ENCODE measurements around the gene ACAN.
A peak's percentile ranks its signal among the peaks of the same experiment; 100 is the strongest.

Gene ACAN

GRCh38 chr15:88877906-88878305 lies 74.7 kb downstream of the ACAN start:
- no peak for TF ChIP-seq CTCF (IDR thresholded peaks at IDR 0.05; ENCODE audit: borderline replicate concordance, control extremely low read depth, extremely low read depth, insufficient read depth, missing control alignments)
- in situ Hi-C loops (cut with MboI; ENCODE audit: low sequenced_read_pairs, unreplicated experiment) = no loop called here
- DNase-seq (ENCODE audit: low spot score) = no peak

GRCh38 chr15:88878720-88879184 lies 75.5 kb downstream of the ACAN start:
- peak; percentile 55 for TF ChIP-seq CTCF (IDR thresholded peaks at IDR 0.05; ENCODE audit: borderline replicate concordance, control extremely low read depth, extremely low read depth, insufficient read depth, missing control alignments)
- in situ Hi-C loops (cut with MboI; ENCODE audit: low sequenced_read_pairs, unreplicated experiment) = no loop called here
- peak; percentile 81 for DNase-seq (ENCODE audit: low spot score)

- in situ Hi-C loops (cut with MboI; ENCODE audit: low sequenced_read_pairs, unreplicated experiment) = no loop called here
- no peak for DNase-seq (ENCODE audit: low spot score)
- TF ChIP-seq CTCF (IDR thresholded peaks at IDR 0.05; ENCODE audit: borderline replicate concordance, control extremely low read depth, extremely low read depth, insufficient read depth, missing control alignments) = no peak
Measured at GRCh38 chr15:88880944-88881740, 77.9 kb downstream of the ACAN start.

DNA sequence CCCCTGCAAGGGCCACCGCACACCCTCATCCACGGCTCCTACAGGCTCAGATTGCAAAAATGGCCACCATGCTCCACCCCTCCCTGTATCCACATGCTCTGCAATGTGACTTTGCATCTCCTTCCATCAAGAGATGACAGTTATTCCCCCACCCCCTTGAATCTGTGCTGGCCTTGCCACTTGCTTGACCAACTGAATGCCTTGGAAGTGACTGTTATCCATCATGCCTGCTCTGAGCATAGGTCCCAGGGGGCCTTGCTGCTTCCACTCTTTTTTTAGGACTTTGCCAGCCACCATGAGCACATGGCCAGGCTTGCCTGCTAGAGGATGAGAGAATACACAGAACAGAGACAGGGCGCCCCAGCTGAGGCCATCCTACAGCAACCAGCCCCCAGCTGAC lies 78.5 kb downstream of the ACAN start:
- no peak for DNase-seq (ENCODE audit: low spot score)
- in situ Hi-C loops (cut with MboI; ENCODE audit: low sequenced_read_pairs, unreplicated experiment) = no loop called here
- TF ChIP-seq CTCF (IDR thresholded peaks at IDR 0.05; ENCODE audit: borderline replicate concordance, control extremely low read depth, extremely low read depth, insufficient read depth, missing control alignments) = no peak

DNA sequence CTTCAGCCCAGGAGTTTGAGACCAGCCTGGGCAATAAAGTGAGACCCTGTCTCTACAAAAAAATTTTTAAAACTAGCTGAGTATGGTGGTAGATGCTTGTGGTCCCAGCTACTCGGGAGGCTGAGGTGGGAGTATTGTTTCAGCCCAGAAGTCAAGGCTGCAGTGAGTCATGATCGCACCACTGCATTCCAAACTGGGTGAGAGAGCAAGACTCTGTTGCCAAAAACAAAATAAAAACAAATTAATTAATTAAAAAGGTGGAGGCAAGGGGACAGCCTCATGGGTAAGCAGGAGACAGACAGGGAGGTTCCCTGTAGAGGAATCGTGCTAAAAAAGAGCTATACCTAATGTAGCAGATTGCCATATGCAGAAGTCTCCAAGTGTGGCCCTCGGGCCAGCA lies 79.5 kb downstream of the ACAN start:
- no peak for DNase-seq (ENCODE audit: low spot score)
- in situ Hi-C loops (cut with MboI; ENCODE audit: low sequenced_read_pairs, unreplicated experiment) = no loop called here
- no peak for TF ChIP-seq CTCF (IDR thresholded peaks at IDR 0.05; ENCODE audit: borderline replicate concordance, control extremely low read depth, extremely low read depth, insufficient read depth, missing control alignments)

DNA sequence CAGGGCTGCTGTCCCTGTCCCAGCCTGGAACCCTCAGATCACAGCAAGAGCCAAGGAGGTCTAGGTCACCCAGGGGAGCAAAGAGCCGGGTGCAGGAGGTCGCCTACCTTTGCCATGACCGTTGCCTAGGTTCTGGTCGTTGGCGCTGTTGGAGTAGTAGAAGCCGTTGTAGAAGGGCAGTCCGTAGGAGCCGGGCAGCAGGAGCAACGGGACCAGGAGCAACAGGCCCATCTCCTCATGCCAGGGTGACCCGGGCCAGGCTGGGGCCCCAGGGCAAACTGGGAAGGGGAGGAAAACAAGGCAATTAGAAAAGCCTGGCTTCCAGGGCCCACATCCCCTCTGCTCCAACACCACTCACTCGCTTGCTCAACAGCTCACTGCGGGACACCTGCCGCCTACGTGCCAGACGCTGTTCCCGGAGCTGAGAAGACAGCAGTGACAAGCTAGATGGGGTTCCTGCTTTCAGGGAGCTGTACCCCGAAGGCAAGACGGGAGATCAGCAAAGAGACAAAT lies 83.9 kb downstream of the ACAN start:
- TF ChIP-seq CTCF (IDR thresholded peaks at IDR 0.05; ENCODE audit: borderline replicate concordance, control extremely low read depth, extremely low read depth, insufficient read depth, missing control alignments) = no peak
- in situ Hi-C loops (cut with MboI; ENCODE audit: low sequenced_read_pairs, unreplicated experiment) = no loop called here

More for the DNA sequence above, 83.9 kb downstream of the ACAN start:
- no peak for DNase-seq (ENCODE audit: low spot score)
